ENCODE data around the gene FRMD4A. TPM values are rescaled to one million over a fixed set of nuclear protein-coding genes. Genes with fewer than 3 reads are reported as not detected.

FRMD4A gene
- polyA plus RNA-seq, 1 donor (not counting 4 experiments of a cell fraction or from before 2014, with no cell fraction given) = 12.9 TPM

- TF ChIP-seq EZH2 (IDR thresholded peaks at IDR 0.05; ENCODE audit: low read length) (no peak), CTCF (optimal IDR thresholded peaks at IDR 0.05 in 1 of 3, IDR thresholded peaks at IDR 0.05 in 1 of 3, conservative IDR thresholded peaks at IDR 0.05 in 1 of 3; ENCODE audit: extremely low read depth in 1 of 3, insufficient read depth in 2 of 3, low read length in 3 of 3) (no peak)
- Histone ChIP-seq H2AFZ (ENCODE audit: control insufficient read depth, low read length) (no peak overlapping the region), H3K27ac (ENCODE audit: control insufficient read depth, insufficient read depth, low read length) (no peak overlapping the region), H3K79me2 (ENCODE audit: control insufficient read depth, insufficient read depth, low read length) (no peaks in the 10 kb centered on the region), H3K4me3 (ENCODE audit: control insufficient read depth in 2 of 3, extremely low read depth in 1 of 3, insufficient read depth in 2 of 3, low read depth in 1 of 3, low read length in 3 of 3) (no peak overlapping the region), H4K20me1 (ENCODE audit: control insufficient read depth, extremely low read depth, insufficient read depth, low read length) (no peaks in the 10 kb centered on the region), H3K27me3 (ENCODE audit: control insufficient read depth, extremely low read depth, insufficient read depth, low read length) (peaks cover 2% of the 10 kb centered on the region), H3K9me1 (ENCODE audit: control insufficient read depth, extremely low read depth, insufficient read depth, low read length) (no peaks in the 10 kb centered on the region), H3K4me1 (ENCODE audit: control insufficient read depth, extremely low read depth, insufficient read depth, low read length) (no peaks in the 10 kb centered on the region), H3K4me2 (ENCODE audit: control insufficient read depth, extremely low read depth, insufficient read depth, low read depth, low read length) (no peak overlapping the region), H3K9ac (ENCODE audit: control insufficient read depth, extremely low read depth, insufficient read depth, low read length) (no peak overlapping the region), H3K9me3 (ENCODE audit: control insufficient read depth, low read depth, low read length) (no peaks in the 10 kb centered on the region), H3K36me3 (ENCODE audit: control insufficient read depth in 2 of 2, extremely low read depth in 1 of 2, insufficient read depth in 2 of 2, low read length in 2 of 2) (no peaks in the 10 kb centered on the region)
- dilution Hi-C loops (cut with MboI; ENCODE audit: extremely low pct_ligation_motif_present, low sequenced_read_pairs) = no loop called here
- DNase-seq (ENCODE audit: low read depth, low spot score) = no peak
- no peak for FAIRE-seq
Measured at GRCh38 chr10:14282276-14282675, 48.4 kb downstream of the FRMD4A start.

DNA sequence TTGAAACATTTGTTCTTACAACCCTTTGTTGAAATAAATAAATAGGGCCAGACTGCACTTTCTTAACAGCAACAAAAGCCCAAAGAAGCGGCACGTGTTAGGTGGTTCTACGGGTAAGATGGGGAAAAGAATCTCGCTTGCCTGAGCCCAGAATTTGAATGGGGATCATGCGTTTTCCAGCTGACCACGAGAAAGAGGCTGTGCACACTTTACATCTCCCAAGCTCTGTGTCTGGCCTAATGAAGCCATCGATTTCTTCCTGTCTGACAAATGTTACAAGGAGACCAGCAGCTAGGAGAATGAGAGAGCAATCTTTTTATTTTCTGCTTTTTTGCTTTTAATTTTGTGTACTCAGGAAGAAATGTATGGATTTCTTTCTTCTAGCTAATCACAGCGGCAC lies 52.2 kb downstream of the FRMD4A start:
- Histone ChIP-seq H3K9me3 (ENCODE audit: control insufficient read depth, low read depth, low read length) (no peaks in the 10 kb centered on the region), H3K27me3 (ENCODE audit: control insufficient read depth, extremely low read depth, insufficient read depth, low read length) (peaks cover 2% of the 10 kb centered on the region)
- no peak for FAIRE-seq

More for the DNA sequence above, 52.2 kb downstream of the FRMD4A start:
- Histone ChIP-seq H3K9me1 (ENCODE audit: control insufficient read depth, extremely low read depth, insufficient read depth, low read length) (no peaks in the 10 kb centered on the region), H3K79me2 (ENCODE audit: control insufficient read depth, insufficient read depth, low read length) (no peaks in the 10 kb centered on the region), H4K20me1 (ENCODE audit: control insufficient read depth, extremely low read depth, insufficient read depth, low read length) (no peaks in the 10 kb centered on the region), H3K27ac (ENCODE audit: control insufficient read depth, insufficient read depth, low read length) (no peak overlapping the region), H3K4me2 (ENCODE audit: control insufficient read depth, extremely low read depth, insufficient read depth, low read depth, low read length) (no peak overlapping the region), H3K4me3 (ENCODE audit: control insufficient read depth in 2 of 3, extremely low read depth in 1 of 3, insufficient read depth in 2 of 3, low read depth in 1 of 3, low read length in 3 of 3) (no peak overlapping the region), H2AFZ (ENCODE audit: control insufficient read depth, low read length) (no peak overlapping the region), H3K4me1 (ENCODE audit: control insufficient read depth, extremely low read depth, insufficient read depth, low read length) (no peaks in the 10 kb centered on the region), H3K36me3 (ENCODE audit: control insufficient read depth in 2 of 2, extremely low read depth in 1 of 2, insufficient read depth in 2 of 2, low read length in 2 of 2) (no peaks in the 10 kb centered on the region), H3K9ac (ENCODE audit: control insufficient read depth, extremely low read depth, insufficient read depth, low read length) (no peak overlapping the region)
- no peak for DNase-seq (ENCODE audit: low read depth, low spot score)
- dilution Hi-C loops (cut with MboI; ENCODE audit: extremely low pct_ligation_motif_present, low sequenced_read_pairs) = no loop called here
- no peak for TF ChIP-seq EZH2 (IDR thresholded peaks at IDR 0.05; ENCODE audit: low read length)
- no peak for TF ChIP-seq CTCF (optimal IDR thresholded peaks at IDR 0.05 in 1 of 3, IDR thresholded peaks at IDR 0.05 in 1 of 3, conservative IDR thresholded peaks at IDR 0.05 in 1 of 3; ENCODE audit: extremely low read depth in 1 of 3, insufficient read depth in 2 of 3, low read length in 3 of 3)
